HCT116 (cell line): Measurements from ENCODE around the gene CALR. TPM values are rescaled to one million over a fixed set of nuclear protein-coding genes. Genes with fewer than 3 reads are reported as not detected.

Experiments used
- ATAC-seq: fragments of 200-7000 bp; cut with Tn5 transposase; 2 replicates; pipeline ENCODE4 v1.9.1; 2020; ENCODE audit warnings: mild to moderate bottlenecking, moderate library complexity
- BruUV-seq: library from RNA; stranded (reverse); fragments of 400-500 nt; replicated peaks from 2 replicates; lab custom pipeline; 2021; lab: Mats Ljungman, UMichigan
- CTCF ChIA-PET: fragments of 300-600 bp; sonication (Branson Sonifier 250); formaldehyde crosslinking; loops from one replicate; lab custom pipeline; 2021; ENCODE audit warnings: antibody characterized with exemption; lab: Charles Lee
- POLR2A ChIA-PET: fragments of 300-600, 350-600 bp; sonication (Branson Sonifier 250); formaldehyde crosslinking; loops from one replicate; lab custom pipeline; 2021; ENCODE audit warnings: antibody characterized with exemption; lab: Charles Lee
- RAD21 ChIA-PET, 2 experiments: fragments of 300-600 bp; sonication (Branson Sonifier 250); formaldehyde crosslinking; loops; one replicate each; lab custom pipeline; 2023; ENCODE audit warnings: low total read pairs in 2 of 2; ENCODE audit not compliant: uncharacterized antibody in 2 of 2, unreplicated experiment in 2 of 2, low non-redundant PET in 1 of 2; lab: Charles Lee
- DNase-seq: peaks from one replicate; pipeline ENCODE4 v3.0.0-alpha.2; 2010; ENCODE audit warnings: low read depth, low spot score
- H2AFZ ChIP-seq: fragments of 200-600 bp; shearing (Covaris generic), sonication (generic); 2 replicates; pipeline ENCODE4 v1.6.1; 2017; ENCODE audit warnings: low read depth, mixed run types, mixed read lengths, antibody characterized with exemption, low read length; ENCODE audit not compliant: poor library complexity, severe bottlenecking
- H3K27ac ChIP-seq: 2 replicates; pipeline ENCODE4 v1.5.1; 2012; ENCODE audit warnings: low read depth, low read length
- H3K27me3 ChIP-seq: fragments of 200-600 bp; sonication (generic); 2 replicates; pipeline ENCODE4 v1.6.1; 2016; ENCODE audit warnings: mixed run types, low read length, mixed read lengths; ENCODE audit not compliant: insufficient read depth
- H3K36me3 ChIP-seq, 2 experiments: fragments of 200-500 bp in 1 of 2; fragments of 200-600 bp in 1 of 2; sonication (Bioruptor generic) in 1 of 2; sonication (generic) in 1 of 2; 2 replicates each; pipeline versions ENCODE4 v1.5.1 to v1.6.1; 2014 to 2016; ENCODE audit warnings: low read length in 2 of 2, inconsistent platforms in 1 of 2, mixed read lengths in 1 of 2, mixed run types in 1 of 2; ENCODE audit not compliant: insufficient read depth in 2 of 2, control insufficient read depth in 1 of 2
- H3K4me1 ChIP-seq, 2 experiments: fragments of 200-600 bp in 1 of 2; sonication (generic) in 1 of 2; 2 replicates each; pipeline versions ENCODE4 v1.5.1 to v1.6.1; 2012 to 2017; ENCODE audit warnings: low read length in 2 of 2, inconsistent platforms in 1 of 2, mild to moderate bottlenecking in 1 of 2, mixed read lengths in 1 of 2, mixed run types in 1 of 2, moderate library complexity in 1 of 2; ENCODE audit not compliant: insufficient read depth in 2 of 2, control insufficient read depth in 1 of 2
- H3K4me2 ChIP-seq: fragments of 200-600 bp; sonication (generic); 2 replicates; pipeline ENCODE4 v1.6.1; 2017; ENCODE audit warnings: mixed run types, low read length, mixed read lengths
- H3K4me3 ChIP-seq, 2 experiments: fragments of 200-600 bp in 1 of 2; sonication (generic) in 1 of 2; replicated peaks in 1 of 2; 2 replicates each; pipeline ENCODE4 v1.5.1; 2011 to 2016; ENCODE audit warnings: low read length in 2 of 2, control low read depth in 1 of 2, low read depth in 1 of 2, mild to moderate bottlenecking in 1 of 2, mixed read lengths in 1 of 2, mixed run types in 1 of 2
- H3K79me2 ChIP-seq: fragments of 200-600 bp; sonication (generic); 2 replicates; pipeline ENCODE4 v1.6.1; 2017; ENCODE audit warnings: mild to moderate bottlenecking, mixed run types, low read length, moderate library complexity, mixed read lengths; ENCODE audit not compliant: insufficient read depth
- H3K9ac ChIP-seq: fragments of 200-600 bp; sonication (generic); 2 replicates; pipeline ENCODE4 v1.6.1; 2016; ENCODE audit warnings: low read length, mixed read lengths
- H3K9me2 ChIP-seq: fragments of 200-600 bp; sonication (generic), shearing (Covaris generic); 2 replicates; pipeline ENCODE4 v1.6.1; 2017; ENCODE audit warnings: mixed run types, mild to moderate bottlenecking, moderate library complexity; ENCODE audit not compliant: insufficient read depth
- H3K9me3 ChIP-seq, 2 experiments: fragments of 200-500 bp in 1 of 2; fragments of 200-600 bp in 1 of 2; sonication (Bioruptor generic) in 1 of 2; sonication (generic) in 1 of 2; 2 replicates each; pipeline ENCODE4 v1.6.1; 2014 to 2017; ENCODE audit warnings: low read length in 2 of 2, mixed read lengths in 2 of 2, inconsistent platforms in 1 of 2, low read depth in 1 of 2, mild to moderate bottlenecking in 1 of 2, mixed run types in 1 of 2, moderate library complexity in 1 of 2; ENCODE audit not compliant: control insufficient read depth in 1 of 2, insufficient read depth in 1 of 2
- H4K20me1 ChIP-seq: fragments of 200-600 bp; sonication (generic), shearing (Covaris generic); 2 replicates; pipeline ENCODE4 v1.6.1; 2017; ENCODE audit warnings: mixed run types, mild to moderate bottlenecking, moderate library complexity; ENCODE audit not compliant: insufficient read depth
- CTCF ChIP-seq, 3 experiments: fragments of 200-600 bp in 1 of 3; sonication (generic) in 1 of 3; IDR thresholded peaks in 2 of 3; conservative IDR thresholded peaks in 1 of 3; 2 replicates each; pipeline ENCODE4 v1.5.1; 2012 to 2017; ENCODE audit warnings: low read depth in 2 of 3, low read length in 2 of 3, antibody characterized with exemption in 1 of 3, borderline replicate concordance in 1 of 3, control low read depth in 1 of 3, mild to moderate bottlenecking in 1 of 3, mixed read lengths in 1 of 3, mixed run types in 1 of 3, moderate library complexity in 1 of 3; ENCODE audit not compliant: insufficient read depth in 1 of 3
- EGR1 ChIP-seq: IDR thresholded peaks from 2 replicates; pipeline ENCODE4 v1.6.1; 2012; ENCODE audit warnings: low read depth
- FOSL1 ChIP-seq: IDR thresholded peaks from 2 replicates; pipeline ENCODE4 v1.6.1; 2012; ENCODE audit warnings: low read depth
- JUND ChIP-seq: IDR thresholded peaks from 2 replicates; pipeline ENCODE4 v1.6.1; 2012
- TCF7L2 ChIP-seq: IDR thresholded peaks from 2 replicates; pipeline ENCODE4 v1.7.0; 2011; ENCODE audit warnings: borderline replicate concordance, inconsistent platforms; ENCODE audit not compliant: insufficient read depth, insufficient read length; ENCODE audit errors: extremely low read depth
- YY1 ChIP-seq: IDR thresholded peaks from 2 replicates; pipeline ENCODE4 v1.6.1; 2011; ENCODE audit warnings: low read length, low read depth, moderate library complexity, mild to moderate bottlenecking; ENCODE audit not compliant: insufficient replicate concordance; ENCODE audit errors: extremely low read depth
- ZNF274 ChIP-seq: fragments of 200-500 bp; sonication (Bioruptor generic); IDR thresholded peaks from 2 replicates; pipeline ENCODE4 v1.6.1; 2014; ENCODE audit warnings: mild to moderate bottlenecking, low read depth, low read length, inconsistent platforms
- intact Hi-C: fragments of 100-400 bp; cut with micrococcal nuclease; formaldehyde crosslinking; loops from 2 replicates; pipeline ENCODE4 v1.10.0; 2022
- total RNA-seq: library from RNA; stranded (reverse); gene quantifications from one replicate; pipeline ENCODE4 v1.2.1, GENCODE V29; 2021; ENCODE audit not compliant: unreplicated experiment
- TF ChIP-seq, protein P1 (sequence below): IDR thresholded peaks from 2 replicates; pipeline ENCODE4 v1.6.1; 2011; ENCODE audit warnings: mild to moderate bottlenecking, low read length, moderate library complexity; ENCODE audit not compliant: insufficient replicate concordance; ENCODE audit errors: extremely low read depth
- TF ChIP-seq, protein P2 (sequence below): IDR thresholded peaks from 2 replicates; pipeline ENCODE4 v1.6.1; 2012

The CALR gene
- total RNA-seq, 1 experiment from 2014 or later = 739 TPM

- Histone ChIP-seq H3K27ac (no peak overlapping the region), H3K79me2 (no peaks in the 10 kb centered on the region), H3K27me3 (no peaks in the 10 kb centered on the region), H3K9ac (no peak overlapping the region), H2AFZ (no peak overlapping the region), H3K9me3 (no peaks in the 10 kb centered on the region)
- RAD21 ChIA-PET = interaction anchor here in 1 of 2 experiments (1.3 kb wide), 1 partner anchor 98 kb away, joined by 3 read pairs; no protein-coding TSS in a partner anchor
- DNase-seq = no peak
- no peak for TF ChIP-seq YY1
- TF ChIP-seq, protein P1, sequence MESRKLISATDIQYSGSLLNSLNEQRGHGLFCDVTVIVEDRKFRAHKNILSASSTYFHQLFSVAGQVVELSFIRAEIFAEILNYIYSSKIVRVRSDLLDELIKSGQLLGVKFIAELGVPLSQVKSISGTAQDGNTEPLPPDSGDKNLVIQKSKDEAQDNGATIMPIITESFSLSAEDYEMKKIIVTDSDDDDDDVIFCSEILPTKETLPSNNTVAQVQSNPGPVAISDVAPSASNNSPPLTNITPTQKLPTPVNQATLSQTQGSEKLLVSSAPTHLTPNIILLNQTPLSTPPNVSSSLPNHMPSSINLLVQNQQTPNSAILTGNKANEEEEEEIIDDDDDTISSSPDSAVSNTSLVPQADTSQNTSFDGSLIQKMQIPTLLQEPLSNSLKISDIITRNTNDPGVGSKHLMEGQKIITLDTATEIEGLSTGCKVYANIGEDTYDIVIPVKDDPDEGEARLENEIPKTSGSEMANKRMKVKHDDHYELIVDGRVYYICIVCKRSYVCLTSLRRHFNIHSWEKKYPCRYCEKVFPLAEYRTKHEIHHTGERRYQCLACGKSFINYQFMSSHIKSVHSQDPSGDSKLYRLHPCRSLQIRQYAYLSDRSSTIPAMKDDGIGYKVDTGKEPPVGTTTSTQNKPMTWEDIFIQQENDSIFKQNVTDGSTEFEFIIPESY = no peak
- TF ChIP-seq ZNF274 = no peak
- no peak for TF ChIP-seq TCF7L2
- TF ChIP-seq, all 23 proteins: peak for 0
- CTCF ChIA-PET = interaction anchor here (1.4 to 8.0 kb wide), 3 partner anchors 54 to 114 kb away, joined by 4 to 94 read pairs (median 59); no protein-coding TSS in a partner anchor
- Histone ChIP-seq H4K20me1 (no peaks in the 10 kb centered on the region), H3K4me1 (peaks cover 14 to 24% of the 10 kb centered on the region in 2 experiments; a peak in 3 of 4 replicates), H3K9me2 (no peaks in the 10 kb centered on the region), H3K4me3 (no peak overlapping the region), H3K4me2 (no peak overlapping the region), H3K36me3 (no peaks in the 10 kb centered on the region)
- intact Hi-C loops = loop anchor here (5.0 to 10.0 kb wide), 2 partner anchors 357 to 615 kb away; no protein-coding TSS in a partner anchor
- POLR2A ChIA-PET = no interaction called here
- no TSS peak for BruUV-seq
- ATAC-seq = no peak
These were observed 41.6 kb downstream of the CALR start for GRCh38 chr19:12979974-12980373.

DNA sequence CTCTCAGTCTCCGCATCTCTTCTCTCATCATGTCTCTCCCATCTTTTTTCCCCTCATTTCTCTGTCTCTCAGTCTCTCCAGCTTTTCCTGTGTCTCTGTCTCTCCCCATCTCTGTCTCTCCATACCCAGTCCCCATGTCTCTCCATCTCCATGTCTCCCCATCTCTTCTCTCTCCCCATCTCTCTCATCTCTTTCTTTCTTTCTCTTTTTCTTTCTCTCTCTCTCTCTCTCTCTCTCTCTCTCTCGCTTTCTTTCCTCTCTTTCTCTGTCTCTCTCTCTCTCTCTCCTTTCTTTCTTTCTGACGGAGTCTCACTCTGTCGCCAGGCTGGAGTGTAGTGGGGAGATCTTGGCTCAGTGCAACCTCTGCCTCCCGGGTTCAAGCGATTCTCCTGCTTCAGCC is 44.2 kb downstream of the CALR start:
- H3K4me3 ChIP-seq = no peak overlapping the region
- no peak overlapping the region for H2AFZ ChIP-seq
- ATAC-seq (no peak), DNase-seq (no peak)
- no peak overlapping the region for H3K9ac ChIP-seq
- H3K9me2 ChIP-seq = no peaks in the 10 kb centered on the region
- H4K20me1 ChIP-seq = no peaks in the 10 kb centered on the region
- no TSS peak for BruUV-seq
- no peaks in the 10 kb centered on the region for H3K36me3 ChIP-seq
- RAD21 ChIA-PET = no interaction called here
- no peaks in the 10 kb centered on the region for H3K79me2 ChIP-seq
- intact Hi-C loops = loop anchor here (1.0 kb wide), 3 partner anchors 52 to 112 kb away; no protein-coding TSS in a partner anchor
- H3K27ac ChIP-seq = no peak overlapping the region
- no peaks in the 10 kb centered on the region for H3K27me3 ChIP-seq
- H3K9me3 ChIP-seq = no peaks in the 10 kb centered on the region
- CTCF ChIA-PET = interaction anchor here (1.5 to 8.0 kb wide), 3 partner anchors 75 to 111 kb away, joined by 3 to 94 read pairs (median 27); no protein-coding TSS in a partner anchor
- no peak overlapping the region for H3K4me2 ChIP-seq
- peaks cover 21 to 33% of the 10 kb centered on the region in 2 experiments; a peak in 3 of 4 replicates for H3K4me1 ChIP-seq
- POLR2A ChIA-PET = interaction anchor here (1.0 kb wide), 1 partner anchor 112 kb away, joined by 3 read pairs; no protein-coding TSS in a partner anchor
- TF ChIP-seq FOSL1 = no peak
- TF ChIP-seq, protein P1 = no peak
- TF ChIP-seq JUND = no peak
- TF ChIP-seq, protein P2, sequence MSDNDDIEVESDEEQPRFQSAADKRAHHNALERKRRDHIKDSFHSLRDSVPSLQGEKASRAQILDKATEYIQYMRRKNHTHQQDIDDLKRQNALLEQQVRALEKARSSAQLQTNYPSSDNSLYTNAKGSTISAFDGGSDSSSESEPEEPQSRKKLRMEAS = no peak
- TF ChIP-seq EGR1 = no peak
- no peak for TF ChIP-seq CTCF (IDR thresholded peaks at IDR 0.05 in 2 of 3, conservative IDR thresholded peaks at IDR 0.05 in 1 of 3; ENCODE audit: borderline replicate concordance in 1 of 3, insufficient read depth in 1 of 3, low read depth in 2 of 3, low read length in 2 of 3)
